Caco-2 (cell line): ENCODE results near the gene FLACC1. TPM values are rescaled to one million over a fixed set of nuclear protein-coding genes. Genes with fewer than 3 reads are reported as not detected.

Experiments
- BruUV-seq: library from RNA; stranded (reverse); fragments of 400-500 nt; replicated peaks from 2 replicates; lab custom pipeline; 2021; lab: Mats Ljungman, UMichigan
- CTCF ChIA-PET: fragments of 300-600 bp; sonication (Branson Sonifier 250); formaldehyde crosslinking; loops from one replicate; lab custom pipeline; 2022; ENCODE audit warnings: antibody characterized with exemption; lab: Charles Lee
- POLR2A ChIA-PET: fragments of 300-600 bp; sonication (Branson Sonifier 250); formaldehyde crosslinking; loops from one replicate; lab custom pipeline; 2022; ENCODE audit warnings: antibody characterized with exemption; lab: Charles Lee
- DNase-seq, 2 experiments: peaks; one replicate each; pipeline versions ENCODE4 v3.0.0 to v3.0.0-alpha.2; 2020 to 2022
- H3K27me3 ChIP-seq: replicated peaks from 2 replicates; pipeline ENCODE4 v1.6.0; 2011; ENCODE audit warnings: low read length; ENCODE audit not compliant: control insufficient read depth, insufficient read depth
- H3K36me3 ChIP-seq: 2 replicates; pipeline ENCODE4 v1.5.1; 2011; ENCODE audit warnings: low read length; ENCODE audit not compliant: control insufficient read depth, insufficient read depth
- H3K4me1 ChIP-seq: fragments of 250-450 bp; sonication (Bioruptor Pico); 2 replicates; pipeline ENCODE4 v1.5.1; 2020; ENCODE audit warnings: mild to moderate bottlenecking
- H3K4me3 ChIP-seq: 2 replicates; pipeline ENCODE4 v1.5.1; 2011; ENCODE audit warnings: low read depth, mild to moderate bottlenecking, control low read depth, low read length
- H3K9me3 ChIP-seq: fragments of 250-450 bp; sonication (Bioruptor Pico); 2 replicates; pipeline ENCODE4 v1.5.1; 2020; ENCODE audit warnings: mild to moderate bottlenecking, moderate library complexity
- H3K27ac Mint-ChIP-seq: one replicate; pipeline ENCODE4 v1.8.0; 2022; ENCODE audit warnings: mixed read lengths; ENCODE audit not compliant: unreplicated experiment
- H3K27me3 Mint-ChIP-seq: one replicate; pipeline ENCODE4 v1.8.0; 2022; ENCODE audit warnings: mixed read lengths; ENCODE audit not compliant: insufficient read depth, unreplicated experiment
- H3K36me3 Mint-ChIP-seq: one replicate; pipeline ENCODE4 v1.8.0; 2022; ENCODE audit warnings: mild to moderate bottlenecking, mixed read lengths; ENCODE audit not compliant: insufficient read depth, unreplicated experiment
- H3K4me1 Mint-ChIP-seq: one replicate; pipeline ENCODE4 v1.8.0; 2022; ENCODE audit warnings: low read depth, mixed read lengths; ENCODE audit not compliant: unreplicated experiment
- H3K4me3 Mint-ChIP-seq: one replicate; pipeline ENCODE4 v1.8.0; 2022; ENCODE audit warnings: mild to moderate bottlenecking, moderate library complexity, mixed read lengths; ENCODE audit not compliant: unreplicated experiment
- H3K9me3 Mint-ChIP-seq: one replicate; pipeline ENCODE4 v1.8.0; 2022; ENCODE audit warnings: mixed read lengths; ENCODE audit not compliant: unreplicated experiment
- intact Hi-C: fragments of 100-400 bp; cut with micrococcal nuclease; formaldehyde crosslinking; loops from one replicate; pipeline ENCODE4 v1.10.0; 2022; ENCODE audit not compliant: unreplicated experiment
- total RNA-seq: library from RNA; stranded (reverse); gene quantifications from 2 replicates; pipeline ENCODE4 v1.2.3, GENCODE V29; 2022
- TF ChIP-seq, protein P1 (sequence below), 2 experiments: fragments of 200-600 bp in 1 of 2; IDR thresholded peaks; 1 replicate in 1 of 2; 2 replicates in 1 of 2; pipeline versions ENCODE4 v1.5.1 to v1.8.0; 2011 to 2022; ENCODE audit warnings: antibody characterized with exemption in 1 of 2, control low read depth in 1 of 2, inconsistent platforms in 1 of 2, low read depth in 1 of 2, low read length in 1 of 2, mild to moderate bottlenecking in 1 of 2, moderate library complexity in 1 of 2; ENCODE audit not compliant: insufficient read depth in 1 of 2, severe bottlenecking in 1 of 2, unreplicated experiment in 1 of 2

Gene FLACC1
- total RNA-seq, 1 experiment from 2014 or later, result 0.86 TPM

DNA sequence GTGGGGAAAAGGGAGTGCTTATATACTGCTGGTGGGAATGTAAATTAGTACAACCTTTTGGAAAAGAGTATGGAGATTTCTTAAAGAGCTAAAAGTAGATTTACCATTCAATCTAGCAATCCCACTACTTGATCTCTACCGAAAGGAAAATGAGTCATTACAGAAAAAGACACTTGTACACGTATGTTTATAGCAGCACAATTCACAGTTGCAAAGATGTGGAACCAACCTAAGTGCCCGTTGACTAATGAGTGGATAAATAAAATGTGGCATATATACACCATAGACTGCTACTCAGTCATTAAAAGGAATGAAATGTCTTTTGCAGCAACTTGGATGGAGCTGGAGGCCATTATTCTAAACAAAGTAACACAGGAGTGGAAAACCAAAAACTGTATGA, 29.5 kb downstream of the FLACC1 start:
- Histone ChIP-seq H3K27me3 (no peaks in the 10 kb centered on the region), H3K36me3 (no peaks in the 10 kb centered on the region), H3K9me3 (0 out of 2 replicates have a peak, but pooled peaks cover 7% of the 10 kb centered on the region), H3K4me1 (no peaks in the 10 kb centered on the region), H3K4me3 (no peak overlapping the region)
- H3K27ac Mint-ChIP-seq, result no peak overlapping the region
- TF ChIP-seq, protein P1, sequence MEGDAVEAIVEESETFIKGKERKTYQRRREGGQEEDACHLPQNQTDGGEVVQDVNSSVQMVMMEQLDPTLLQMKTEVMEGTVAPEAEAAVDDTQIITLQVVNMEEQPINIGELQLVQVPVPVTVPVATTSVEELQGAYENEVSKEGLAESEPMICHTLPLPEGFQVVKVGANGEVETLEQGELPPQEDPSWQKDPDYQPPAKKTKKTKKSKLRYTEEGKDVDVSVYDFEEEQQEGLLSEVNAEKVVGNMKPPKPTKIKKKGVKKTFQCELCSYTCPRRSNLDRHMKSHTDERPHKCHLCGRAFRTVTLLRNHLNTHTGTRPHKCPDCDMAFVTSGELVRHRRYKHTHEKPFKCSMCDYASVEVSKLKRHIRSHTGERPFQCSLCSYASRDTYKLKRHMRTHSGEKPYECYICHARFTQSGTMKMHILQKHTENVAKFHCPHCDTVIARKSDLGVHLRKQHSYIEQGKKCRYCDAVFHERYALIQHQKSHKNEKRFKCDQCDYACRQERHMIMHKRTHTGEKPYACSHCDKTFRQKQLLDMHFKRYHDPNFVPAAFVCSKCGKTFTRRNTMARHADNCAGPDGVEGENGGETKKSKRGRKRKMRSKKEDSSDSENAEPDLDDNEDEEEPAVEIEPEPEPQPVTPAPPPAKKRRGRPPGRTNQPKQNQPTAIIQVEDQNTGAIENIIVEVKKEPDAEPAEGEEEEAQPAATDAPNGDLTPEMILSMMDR (IDR thresholded peaks at IDR 0.05; ENCODE audit: insufficient read depth in 1 of 2, low read depth in 1 of 2, low read length in 1 of 2, severe bottlenecking in 1 of 2, unreplicated experiment in 1 of 2), result no peak
- BruUV-seq, result no TSS peak
- H3K36me3 Mint-ChIP-seq, result no peaks in the 10 kb centered on the region
- peaks cover 34% of the 10 kb centered on the region for H3K9me3 Mint-ChIP-seq
- intact Hi-C loops, result loop anchor here (10.0 kb wide), 1 partner anchor 617 kb away; no protein-coding TSS in a partner anchor
- no peak for DNase-seq
- H3K4me3 Mint-ChIP-seq, result no peak overlapping the region
- ChIA-PET CTCF (no interaction called here), POLR2A (no interaction called here)
- no peaks in the 10 kb centered on the region for H3K4me1 Mint-ChIP-seq
- peaks cover 7% of the 10 kb centered on the region for H3K27me3 Mint-ChIP-seq

DNA sequence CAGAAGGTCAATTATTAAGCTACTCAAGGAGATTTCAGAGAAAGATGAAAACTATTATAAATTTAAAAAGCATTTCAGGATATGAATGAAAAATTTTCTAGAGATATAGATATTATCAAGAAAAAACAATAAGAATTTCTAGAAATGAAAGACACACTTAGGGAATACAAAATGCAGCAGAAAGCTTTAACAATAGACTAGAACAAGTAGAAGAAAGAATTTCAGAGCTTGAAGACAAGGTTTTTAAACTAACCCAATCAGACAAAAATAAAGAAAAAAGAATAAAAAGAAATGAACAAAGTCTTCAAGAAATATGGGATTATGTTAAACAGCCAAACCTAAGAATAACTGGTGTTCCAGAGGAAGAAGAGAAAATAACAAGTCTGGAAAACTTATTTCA, 34.4 kb downstream of the FLACC1 start:
- no peak overlapping the region for H3K27ac Mint-ChIP-seq
- H3K4me1 ChIP-seq, result no peaks in the 10 kb centered on the region
- H3K27me3 ChIP-seq, result no peaks in the 10 kb centered on the region; the same call in 1 of the 2 replicates
- no peak overlapping the region for H3K4me3 ChIP-seq
- no TSS peak for BruUV-seq
- ChIA-PET POLR2A (no interaction called here), CTCF (no interaction called here)
- DNase-seq, result no peak
- peaks cover 40% of the 10 kb centered on the region for H3K9me3 Mint-ChIP-seq
- H3K36me3 ChIP-seq, result no peaks in the 10 kb centered on the region
- intact Hi-C loops, result loop anchor here (10.0 kb wide), 1 partner anchor 622 kb away; no protein-coding TSS in a partner anchor
- H3K4me3 Mint-ChIP-seq, result no peak overlapping the region
- TF ChIP-seq, protein P1 (IDR thresholded peaks at IDR 0.05; ENCODE audit: insufficient read depth in 1 of 2, low read depth in 1 of 2, low read length in 1 of 2, severe bottlenecking in 1 of 2, unreplicated experiment in 1 of 2), result no peak
- H3K36me3 Mint-ChIP-seq, result no peaks in the 10 kb centered on the region
- H3K27me3 Mint-ChIP-seq, result peaks cover 10% of the 10 kb centered on the region
- H3K9me3 ChIP-seq, result peaks cover 7% of the 10 kb centered on the region; the same call in 1 of the 2 replicates
- no peaks in the 10 kb centered on the region for H3K4me1 Mint-ChIP-seq

DNA sequence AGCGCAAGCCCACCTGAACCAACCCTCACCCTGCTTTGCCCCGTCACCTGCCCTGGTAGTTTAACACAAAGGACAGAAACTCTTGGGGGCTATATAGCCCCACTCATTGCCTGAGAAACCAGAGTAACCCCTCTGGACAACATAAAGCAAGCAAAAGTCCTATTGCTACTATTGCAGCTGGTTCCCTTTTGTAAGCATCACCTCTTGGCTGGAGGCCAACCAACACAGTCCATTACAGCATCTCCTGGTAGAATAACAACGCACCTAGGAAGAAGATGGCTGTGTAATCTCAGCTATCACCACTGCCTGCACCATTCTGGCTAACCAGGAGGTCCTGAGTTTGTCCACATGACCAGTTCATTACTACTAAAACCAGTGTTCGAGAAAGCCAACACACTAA, 36.4 kb downstream of the FLACC1 start:
- Histone ChIP-seq H3K27me3 (no peaks in the 10 kb centered on the region; the same call in 1 of the 2 replicates), H3K4me3 (no peak overlapping the region), H3K9me3 (peaks cover 7% of the 10 kb centered on the region; the same call in 1 of the 2 replicates), H3K4me1 (no peaks in the 10 kb centered on the region), H3K36me3 (no peaks in the 10 kb centered on the region)
- H3K4me1 Mint-ChIP-seq, result no peaks in the 10 kb centered on the region
- peaks cover 31% of the 10 kb centered on the region for H3K9me3 Mint-ChIP-seq
- intact Hi-C loops, result loop anchor here (10.0 kb wide), 1 partner anchor 624 kb away; no protein-coding TSS in a partner anchor
- H3K4me3 Mint-ChIP-seq, result no peak overlapping the region
- TF ChIP-seq, protein P1 (IDR thresholded peaks at IDR 0.05; ENCODE audit: insufficient read depth in 1 of 2, low read depth in 1 of 2, low read length in 1 of 2, severe bottlenecking in 1 of 2, unreplicated experiment in 1 of 2), result no peak
- DNase-seq, result no peak
- no peak overlapping the region for H3K27ac Mint-ChIP-seq
- no peaks in the 10 kb centered on the region for H3K36me3 Mint-ChIP-seq
- BruUV-seq, result no TSS peak
- peaks cover 15% of the 10 kb centered on the region for H3K27me3 Mint-ChIP-seq
- ChIA-PET CTCF (no interaction called here), POLR2A (no interaction called here)
